Nephron (organoid): ENCODE data around the gene SFTPA2.
"Not testable (repeated sequence)": the region's sequence is repeated elsewhere in the genome, so short reads cannot be mapped to it uniquely, and the experiment has no call there.

Experiments used
- H3K27ac Mint-ChIP-seq, 3 experiments: 2 replicates each; pipeline ENCODE4 v1.8.0; 2020; ENCODE audit warnings: mixed read lengths in 3 of 3, mild to moderate bottlenecking in 2 of 3, moderate library complexity in 1 of 3
- H3K27me3 Mint-ChIP-seq: 2 replicates; pipeline ENCODE4 v1.8.0; 2021; ENCODE audit warnings: low read depth, mild to moderate bottlenecking, moderate library complexity, mixed read lengths
- H3K36me3 Mint-ChIP-seq: 2 replicates; pipeline ENCODE4 v1.8.0; 2020; ENCODE audit warnings: low read depth, mixed read lengths
- H3K4me1 Mint-ChIP-seq: 2 replicates; pipeline ENCODE4 v1.8.0; 2020; ENCODE audit warnings: mixed read lengths
- H3K4me3 Mint-ChIP-seq, 3 experiments: 2 replicates each; pipeline ENCODE4 v1.8.0; 2020; ENCODE audit warnings: mild to moderate bottlenecking in 3 of 3, mixed read lengths in 3 of 3, moderate library complexity in 2 of 3
- H3K9me3 Mint-ChIP-seq: 2 replicates; pipeline ENCODE4 v1.8.0; 2020; ENCODE audit warnings: mixed read lengths
- CTCF ChIP-seq, 3 experiments: fragments of 200-600 bp; sonication (generic); IDR thresholded peaks; one replicate each; pipeline ENCODE4 v1.5.0; 2021; ENCODE audit warnings: antibody characterized with exemption in 3 of 3; ENCODE audit not compliant: unreplicated experiment in 3 of 3

Gene SFTPA2

GRCh38 chr10:79585870-79586527, 25.8 kb upstream of the SFTPA2 start:
- Mint-ChIP-seq H3K36me3 (no peaks in the 10 kb centered on the region), H3K27ac (no peak overlapping the region), H3K9me3 (no peaks in the 10 kb centered on the region), H3K27me3 (peaks cover 10% of the 10 kb centered on the region), H3K4me1 (no peaks in the 10 kb centered on the region), H3K4me3 (no peak overlapping the region)
- no peak for TF ChIP-seq CTCF (IDR thresholded peaks at IDR 0.05; ENCODE audit: unreplicated experiment in 3 of 3)

DNA sequence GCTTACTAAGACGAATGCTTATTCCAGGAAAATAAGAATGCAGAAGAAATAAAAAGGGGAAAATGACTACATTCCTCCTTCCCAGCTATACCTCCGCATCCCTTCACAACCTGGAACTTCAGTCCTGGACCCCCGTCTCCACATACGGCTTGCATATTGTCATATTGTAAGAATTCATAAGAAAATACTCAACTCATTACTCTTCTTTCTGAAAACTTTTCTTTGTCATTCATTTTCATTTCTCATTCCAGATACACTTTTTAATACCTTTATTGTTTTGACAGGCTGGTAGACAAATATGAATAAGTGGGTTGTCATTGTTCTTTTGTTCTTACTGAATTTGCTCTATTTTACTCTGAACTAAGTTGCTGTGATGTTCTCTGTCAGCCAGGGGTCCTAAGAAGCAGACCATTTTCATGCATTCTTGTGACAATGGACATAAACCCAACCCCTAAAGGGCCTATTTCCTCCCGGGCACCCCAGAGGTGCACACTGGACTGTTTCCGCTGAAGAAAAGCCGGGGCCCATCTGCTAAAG, 23.3 kb upstream of the SFTPA2 start:
- H3K4me1 Mint-ChIP-seq: no peaks in the 10 kb centered on the region
- TF ChIP-seq CTCF (IDR thresholded peaks at IDR 0.05; ENCODE audit: unreplicated experiment in 3 of 3): no peak
- H3K9me3 Mint-ChIP-seq: peaks cover 5% of the 10 kb centered on the region

DNA sequence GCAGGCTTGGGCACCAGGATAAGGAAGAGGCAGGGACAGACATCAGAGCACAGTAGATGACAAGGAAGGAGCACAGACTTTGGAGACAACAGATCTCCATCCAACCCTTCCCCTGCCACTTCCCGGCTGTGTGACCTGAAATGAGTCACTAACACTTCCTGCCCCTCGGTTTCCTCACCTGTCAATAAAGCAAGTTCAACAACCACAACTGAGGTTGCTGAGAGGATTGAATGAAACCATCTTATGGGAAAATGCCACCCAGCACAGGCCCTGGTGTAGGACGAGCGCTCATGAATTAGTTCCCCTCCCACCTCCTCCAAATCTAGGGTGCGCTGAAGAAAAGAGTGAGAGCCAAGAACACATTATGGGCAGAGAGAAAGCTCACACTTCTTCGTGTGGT, 22.7 kb upstream of the SFTPA2 start:
- H3K4me3 Mint-ChIP-seq, H3K36me3 Mint-ChIP-seq, H3K4me1 Mint-ChIP-seq, H3K27me3 Mint-ChIP-seq, H3K9me3 Mint-ChIP-seq, H3K27ac Mint-ChIP-seq: not testable (repeated sequence)

More for the DNA sequence above, 23.3 kb upstream of the SFTPA2 start:
- Mint-ChIP-seq H3K27ac (no peak overlapping the region), H3K4me3 (no peak overlapping the region), H3K36me3 (no peaks in the 10 kb centered on the region), H3K27me3 (peaks cover 9% of the 10 kb centered on the region)

DNA sequence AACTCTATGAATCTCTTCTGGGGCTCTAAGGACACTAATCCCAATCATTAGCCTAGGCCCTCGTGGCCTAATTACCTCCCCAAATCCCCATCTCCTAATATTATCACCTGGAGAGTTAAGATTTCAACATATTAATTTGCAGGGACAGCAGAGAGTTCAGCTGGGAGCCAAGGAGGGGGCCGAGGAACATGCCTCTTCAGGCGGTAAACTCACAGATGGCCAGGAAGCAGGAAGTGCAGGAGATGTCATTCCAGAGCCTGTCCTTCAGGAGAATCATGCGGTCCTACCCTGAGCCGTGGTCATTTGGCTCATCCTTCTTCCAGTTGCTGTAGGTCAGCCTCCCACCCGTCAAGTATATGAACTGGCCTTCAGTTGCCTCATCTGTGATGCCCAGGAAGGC, 21.9 kb upstream of the SFTPA2 start:
- Mint-ChIP-seq H3K36me3 (no peaks in the 10 kb centered on the region), H3K9me3 (peaks cover 5% of the 10 kb centered on the region), H3K4me1 (no peaks in the 10 kb centered on the region), H3K27me3 (peaks cover 9% of the 10 kb centered on the region), H3K27ac (no peak overlapping the region), H3K4me3 (no peak overlapping the region)
- no peak for TF ChIP-seq CTCF (IDR thresholded peaks at IDR 0.05; ENCODE audit: unreplicated experiment in 3 of 3)

DNA sequence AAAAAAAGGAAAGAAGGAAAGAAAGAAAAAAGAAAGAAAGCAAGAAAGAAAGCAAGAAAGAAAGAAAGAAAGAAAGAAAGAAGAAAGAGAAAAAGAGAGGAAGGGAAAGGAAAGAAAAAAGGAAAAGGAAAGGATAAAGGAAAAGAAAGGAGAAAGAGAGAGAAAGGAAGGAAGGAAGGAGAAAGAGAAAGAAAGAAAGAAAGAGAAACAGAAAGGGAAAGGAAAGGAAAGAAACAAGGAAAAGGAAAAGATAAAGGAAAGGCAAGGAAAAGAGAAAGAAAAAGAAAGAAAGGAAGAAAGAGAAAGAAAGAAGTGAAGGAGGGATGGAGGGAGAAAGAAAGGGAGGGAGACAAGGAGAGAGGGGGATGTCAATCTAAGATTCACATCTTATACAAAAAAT, 20.8 kb upstream of the SFTPA2 start:
- H3K27me3 Mint-ChIP-seq: peaks cover 5% of the 10 kb centered on the region
- H3K27ac Mint-ChIP-seq: no peak overlapping the region
- H3K36me3 Mint-ChIP-seq: no peaks in the 10 kb centered on the region
- TF ChIP-seq CTCF (IDR thresholded peaks at IDR 0.05; ENCODE audit: unreplicated experiment in 3 of 3): no peak
- H3K4me3 Mint-ChIP-seq: no peak overlapping the region
- H3K9me3 Mint-ChIP-seq: peaks cover 5% of the 10 kb centered on the region
- no peaks in the 10 kb centered on the region for H3K4me1 Mint-ChIP-seq

DNA sequence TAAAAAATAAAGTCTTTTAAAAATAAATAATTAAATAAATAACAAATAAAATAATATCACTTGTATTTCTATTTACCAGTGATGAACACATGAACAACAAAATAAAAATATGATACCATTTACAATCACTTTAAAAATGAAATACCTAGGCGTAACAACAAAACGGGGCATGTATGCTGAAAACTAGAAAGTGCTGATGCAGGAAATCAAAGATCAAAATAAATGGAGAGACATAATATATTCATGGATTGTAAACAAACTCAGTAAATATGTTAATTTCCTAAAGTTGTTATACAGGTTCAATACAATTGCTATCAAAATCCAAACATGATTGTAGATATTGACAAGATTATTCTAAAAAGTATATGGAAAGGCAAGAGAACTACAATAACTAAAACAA, 19.2 kb upstream of the SFTPA2 start:
- Mint-ChIP-seq H3K27ac (no peak overlapping the region), H3K4me1 (no peaks in the 10 kb centered on the region), H3K27me3 (peaks cover 5% of the 10 kb centered on the region), H3K36me3 (no peaks in the 10 kb centered on the region), H3K4me3 (no peak overlapping the region), H3K9me3 (peaks cover 15% of the 10 kb centered on the region)
- TF ChIP-seq CTCF (IDR thresholded peaks at IDR 0.05; ENCODE audit: unreplicated experiment in 3 of 3): no peak

GRCh38 chr10:79570624-79571023, 10.4 kb upstream of the SFTPA2 start:
- H3K36me3 Mint-ChIP-seq, H3K27ac Mint-ChIP-seq, H3K4me3 Mint-ChIP-seq, H3K4me1 Mint-ChIP-seq, H3K27me3 Mint-ChIP-seq: not testable (repeated sequence)
- peaks cover 54% of the 10 kb centered on the region for H3K9me3 Mint-ChIP-seq
